Measurements from ENCODE around the gene GPER1.

- TF ChIP-seq, protein P1, sequence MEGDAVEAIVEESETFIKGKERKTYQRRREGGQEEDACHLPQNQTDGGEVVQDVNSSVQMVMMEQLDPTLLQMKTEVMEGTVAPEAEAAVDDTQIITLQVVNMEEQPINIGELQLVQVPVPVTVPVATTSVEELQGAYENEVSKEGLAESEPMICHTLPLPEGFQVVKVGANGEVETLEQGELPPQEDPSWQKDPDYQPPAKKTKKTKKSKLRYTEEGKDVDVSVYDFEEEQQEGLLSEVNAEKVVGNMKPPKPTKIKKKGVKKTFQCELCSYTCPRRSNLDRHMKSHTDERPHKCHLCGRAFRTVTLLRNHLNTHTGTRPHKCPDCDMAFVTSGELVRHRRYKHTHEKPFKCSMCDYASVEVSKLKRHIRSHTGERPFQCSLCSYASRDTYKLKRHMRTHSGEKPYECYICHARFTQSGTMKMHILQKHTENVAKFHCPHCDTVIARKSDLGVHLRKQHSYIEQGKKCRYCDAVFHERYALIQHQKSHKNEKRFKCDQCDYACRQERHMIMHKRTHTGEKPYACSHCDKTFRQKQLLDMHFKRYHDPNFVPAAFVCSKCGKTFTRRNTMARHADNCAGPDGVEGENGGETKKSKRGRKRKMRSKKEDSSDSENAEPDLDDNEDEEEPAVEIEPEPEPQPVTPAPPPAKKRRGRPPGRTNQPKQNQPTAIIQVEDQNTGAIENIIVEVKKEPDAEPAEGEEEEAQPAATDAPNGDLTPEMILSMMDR (IDR thresholded peaks at IDR 0.05) = no peak
- TF ChIP-seq POLR2A (IDR thresholded peaks at IDR 0.05) = no peak
Observed at GRCh38 chr7:1063361-1063760, 24.6 kb upstream of the GPER1 start.
